Testis (tissue), 2 donors: ENCODE data around the gene SIMC1.

Source experiments
- CTCF ChIP-seq, 3 experiments: fragments of 450-650 bp in 2 of 3; fragments of 200-600 bp in 1 of 3; sonication (generic) in 1 of 3; IDR thresholded peaks; one replicate each; pipeline ENCODE4 v1.5.1; 2016 to 2019; ENCODE audit warnings: antibody characterized with exemption in 3 of 3, mild to moderate bottlenecking in 2 of 3, moderate library complexity in 1 of 3
- POLR2A ChIP-seq: fragments of 450-650 bp; IDR thresholded peaks from one replicate; pipeline ENCODE4 v1.6.1; 2017; ENCODE audit warnings: antibody characterized with exemption, mild to moderate bottlenecking, moderate library complexity

- TF ChIP-seq POLR2A (no peak), CTCF (IDR thresholded peaks at IDR 0.05) (no peak)
Measured at GRCh38 chr5:176371621-176372539, 133.7 kb downstream of the SIMC1 start.
